ENCODE data around the gene NAA80.

DNA sequence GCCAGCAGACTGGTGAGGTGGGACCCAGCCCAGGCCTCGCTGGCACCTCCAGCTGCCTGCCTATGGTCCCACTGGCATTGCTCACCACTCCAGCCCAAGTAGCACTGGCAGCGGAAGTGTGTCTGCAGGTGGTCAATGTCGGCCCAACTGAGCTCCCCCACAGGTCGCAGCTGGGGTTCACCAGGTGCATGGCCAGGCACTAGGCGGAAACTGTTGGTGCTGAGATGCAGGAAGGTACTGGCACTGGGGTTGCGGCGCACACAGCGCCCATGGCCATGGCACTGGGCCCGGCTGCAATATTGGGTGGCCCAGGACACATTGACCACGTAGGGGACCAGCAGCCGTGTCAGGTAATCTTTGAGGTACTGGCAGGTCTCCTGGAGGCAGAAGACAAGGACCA, 19.0 kb upstream of the NAA80 start:
- TF ChIP-seq TCF12 (IDR thresholded peaks at IDR 0.05; ENCODE audit: low read depth) (no peak), ZBTB7A (IDR thresholded peaks at IDR 0.05; ENCODE audit: low read depth) (no peak), FOXM1 (IDR thresholded peaks at IDR 0.05; ENCODE audit: borderline replicate concordance, low read depth) (no peak)
